Astrocyte (in vitro differentiated cells and primary cell): Measurements from ENCODE around the gene ZNF609.

Experiments
- EZH2 ChIP-seq: IDR thresholded peaks from 2 replicates; pipeline ENCODE4 v1.6.1; 2012; ENCODE audit warnings: mild to moderate bottlenecking, low read length, inconsistent platforms; ENCODE audit not compliant: insufficient read depth
- TF ChIP-seq, protein P1 (sequence below): IDR thresholded peaks from 2 replicates; pipeline ENCODE4 v1.5.1; 2011; ENCODE audit warnings: low read depth, mild to moderate bottlenecking, inconsistent platforms, low read length, moderate library complexity; ENCODE audit not compliant: insufficient read depth

DNA sequence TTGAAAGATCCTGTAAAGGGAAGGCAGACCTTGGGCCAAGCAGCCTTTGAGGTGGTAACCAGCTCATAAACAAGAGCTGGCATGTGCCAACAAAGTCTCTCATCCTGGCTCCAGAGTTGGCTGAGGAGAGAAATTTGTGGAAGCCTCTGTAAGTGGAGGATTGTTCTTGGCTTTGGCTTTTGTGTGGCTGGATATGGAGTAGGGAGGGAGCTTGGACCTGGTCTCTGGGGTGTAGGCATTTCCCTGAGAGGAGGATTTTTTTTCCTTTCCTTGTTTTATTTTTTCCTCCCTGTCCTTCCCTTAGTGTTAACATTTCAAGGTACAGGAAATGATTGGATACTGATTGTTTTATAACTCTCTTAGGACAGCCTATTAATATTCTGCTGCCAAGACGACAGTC, 60.8 kb downstream of the ZNF609 start:
- TF ChIP-seq, protein P1, sequence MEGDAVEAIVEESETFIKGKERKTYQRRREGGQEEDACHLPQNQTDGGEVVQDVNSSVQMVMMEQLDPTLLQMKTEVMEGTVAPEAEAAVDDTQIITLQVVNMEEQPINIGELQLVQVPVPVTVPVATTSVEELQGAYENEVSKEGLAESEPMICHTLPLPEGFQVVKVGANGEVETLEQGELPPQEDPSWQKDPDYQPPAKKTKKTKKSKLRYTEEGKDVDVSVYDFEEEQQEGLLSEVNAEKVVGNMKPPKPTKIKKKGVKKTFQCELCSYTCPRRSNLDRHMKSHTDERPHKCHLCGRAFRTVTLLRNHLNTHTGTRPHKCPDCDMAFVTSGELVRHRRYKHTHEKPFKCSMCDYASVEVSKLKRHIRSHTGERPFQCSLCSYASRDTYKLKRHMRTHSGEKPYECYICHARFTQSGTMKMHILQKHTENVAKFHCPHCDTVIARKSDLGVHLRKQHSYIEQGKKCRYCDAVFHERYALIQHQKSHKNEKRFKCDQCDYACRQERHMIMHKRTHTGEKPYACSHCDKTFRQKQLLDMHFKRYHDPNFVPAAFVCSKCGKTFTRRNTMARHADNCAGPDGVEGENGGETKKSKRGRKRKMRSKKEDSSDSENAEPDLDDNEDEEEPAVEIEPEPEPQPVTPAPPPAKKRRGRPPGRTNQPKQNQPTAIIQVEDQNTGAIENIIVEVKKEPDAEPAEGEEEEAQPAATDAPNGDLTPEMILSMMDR, result no peak
- TF ChIP-seq EZH2, result no peak
